ENCODE results near the gene TMEM79. TPM values are rescaled to one million over a fixed set of nuclear protein-coding genes. Genes with fewer than 3 reads are reported as not detected.
"Not testable (repeated sequence)": the region's sequence is repeated elsewhere in the genome, so short reads cannot be mapped to it uniquely, and the experiment has no call there.

Gene TMEM79
- total RNA-seq, 2 experiments from 2014 or later = 9.1 to 11.0 TPM

DNA sequence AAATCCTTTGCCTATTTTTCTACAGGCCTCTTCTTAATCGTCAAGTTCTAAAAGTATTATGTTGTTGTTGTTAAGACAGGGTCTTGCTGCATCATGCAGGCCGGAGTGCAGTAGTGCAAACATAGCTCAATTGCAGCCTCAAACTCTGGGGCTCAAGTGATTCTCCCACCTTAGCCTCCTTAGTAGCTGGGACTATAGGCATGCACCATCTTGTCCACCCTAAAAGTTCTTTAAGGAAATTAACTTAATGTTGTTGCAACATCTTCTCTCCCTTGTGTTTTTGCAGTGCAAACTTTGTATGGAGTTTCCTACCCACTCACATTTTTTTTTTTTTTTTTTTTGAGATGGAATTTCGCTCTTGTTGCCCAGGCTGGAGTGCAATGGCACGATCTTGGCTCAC lies 19.1 kb downstream of the TMEM79 start:
- peaks cover 22% of the 10 kb centered on the region for H3K36me3 Mint-ChIP-seq (ENCODE audit: low read depth)
- no peak overlapping the region for H3K27ac Mint-ChIP-seq
- no peak for ATAC-seq
- CTCF ChIA-PET = interaction anchor here (0.7 to 1.9 kb wide), 3 partner anchors 15 to 237 kb away, joined by 3 to 13 read pairs (median 3); partner anchors contain the start of gene SMG5
- POLR2A ChIA-PET = interaction anchor here (2.0 kb wide), 1 partner anchor 21 kb away, joined by 4 read pairs; the partner anchor contains the start of gene SMG5
- H3K4me1 Mint-ChIP-seq (ENCODE audit: low read depth) = no peaks in the 10 kb centered on the region
- H3K27me3 Mint-ChIP-seq (ENCODE audit: low read depth) = no peaks in the 10 kb centered on the region
- H3K4me3 Mint-ChIP-seq = no peak overlapping the region
- DNase-seq = no peak
- H3K9me3 Mint-ChIP-seq (ENCODE audit: insufficient read depth) = no peaks in the 10 kb centered on the region

DNA sequence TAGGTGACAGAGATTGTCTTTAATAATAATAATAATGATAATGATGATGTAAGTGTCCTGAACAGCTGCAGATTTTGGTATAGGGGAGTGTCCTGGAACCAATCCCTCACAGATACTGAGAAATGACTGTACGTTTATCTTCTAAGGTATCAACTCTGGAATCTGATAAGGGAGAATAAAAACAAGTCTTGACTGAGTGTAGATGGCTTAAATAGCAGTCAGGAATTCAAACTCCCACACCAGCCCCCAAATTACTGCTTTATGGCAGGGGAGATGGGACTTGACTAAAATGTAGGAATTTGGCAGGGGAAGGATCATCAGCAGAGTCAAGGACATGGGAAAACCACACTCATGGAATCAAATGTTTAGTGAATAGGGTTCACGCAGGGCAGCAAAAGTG lies 21.1 kb downstream of the TMEM79 start:
- Mint-ChIP-seq H3K4me3 (no peak overlapping the region), H3K27ac (no peak overlapping the region), H3K27me3 (ENCODE audit: low read depth) (no peaks in the 10 kb centered on the region), H3K4me1 (ENCODE audit: low read depth) (no peaks in the 10 kb centered on the region), H3K36me3 (ENCODE audit: low read depth) (peaks cover 33% of the 10 kb centered on the region), H3K9me3 (ENCODE audit: insufficient read depth) (no peaks in the 10 kb centered on the region)
- ATAC-seq (no peak), DNase-seq (no peak)
- ChIA-PET CTCF (no interaction called here), POLR2A (no interaction called here)

DNA sequence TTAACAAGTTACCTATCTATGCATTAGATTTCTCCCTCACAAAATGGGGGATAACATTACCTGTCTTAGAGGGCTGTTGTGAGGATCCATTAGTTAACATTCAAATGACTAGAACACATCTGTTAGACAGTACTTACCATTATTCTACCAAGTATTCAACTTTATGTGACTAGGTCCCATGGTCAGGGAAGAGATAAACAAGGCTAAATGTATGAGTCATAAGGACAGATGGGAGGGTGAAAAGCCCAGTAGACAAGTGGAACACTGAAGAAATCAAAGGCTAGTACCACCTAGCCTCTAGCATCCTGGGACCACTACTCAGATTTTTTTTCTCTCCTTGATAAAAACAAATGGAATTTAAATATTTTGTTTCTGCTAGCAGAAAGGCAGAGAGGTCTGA lies 24.0 kb downstream of the TMEM79 start:
- no peak for ATAC-seq
- no peak for DNase-seq
- no peaks in the 10 kb centered on the region for H3K9me3 Mint-ChIP-seq (ENCODE audit: insufficient read depth)
- ChIA-PET POLR2A (interaction anchor here (0.9 kb wide), 1 partner anchor 25 kb away, joined by 4 read pairs; the partner anchor contains the start of gene SMG5), CTCF (interaction anchor here (0.8 to 1.8 kb wide), 2 partner anchors 10 to 11 kb away, joined by 3 to 10 read pairs; no protein-coding TSS in a partner anchor)
- no peaks in the 10 kb centered on the region for H3K4me1 Mint-ChIP-seq (ENCODE audit: low read depth)
- no peak overlapping the region for H3K27ac Mint-ChIP-seq
- peaks cover 51% of the 10 kb centered on the region for H3K36me3 Mint-ChIP-seq (ENCODE audit: low read depth)
- H3K4me3 Mint-ChIP-seq = no peak overlapping the region
- H3K27me3 Mint-ChIP-seq (ENCODE audit: low read depth) = no peaks in the 10 kb centered on the region

DNA sequence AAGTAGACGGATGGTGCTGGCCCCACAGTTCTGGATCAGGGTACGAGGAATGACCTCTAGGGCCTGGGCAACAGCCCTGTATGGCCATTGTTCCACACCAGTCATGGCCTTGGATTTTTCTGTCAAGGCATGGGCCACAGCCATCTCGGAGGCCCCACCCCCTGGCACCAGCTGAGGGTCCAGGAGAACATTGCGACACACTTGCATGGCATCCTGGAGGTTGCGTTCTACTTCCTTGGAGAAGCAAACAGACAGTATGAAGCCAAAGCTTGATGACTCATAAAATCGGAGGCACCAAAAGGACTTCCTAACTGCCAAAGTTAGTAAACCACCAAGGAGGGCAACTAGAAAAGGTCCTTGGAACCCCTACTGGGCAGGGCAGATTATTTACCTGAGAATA lies 26.8 kb downstream of the TMEM79 start:
- H3K27me3 Mint-ChIP-seq (ENCODE audit: low read depth) = no peaks in the 10 kb centered on the region
- ChIA-PET CTCF (no interaction called here), POLR2A (no interaction called here)
- H3K4me3 Mint-ChIP-seq = no peak overlapping the region
- H3K36me3 Mint-ChIP-seq (ENCODE audit: low read depth) = peaks cover 58% of the 10 kb centered on the region
- no peak for DNase-seq
- ATAC-seq = no peak
- no peak overlapping the region for H3K27ac Mint-ChIP-seq
- H3K4me1 Mint-ChIP-seq (ENCODE audit: low read depth) = no peaks in the 10 kb centered on the region
- no peaks in the 10 kb centered on the region for H3K9me3 Mint-ChIP-seq (ENCODE audit: insufficient read depth)

DNA sequence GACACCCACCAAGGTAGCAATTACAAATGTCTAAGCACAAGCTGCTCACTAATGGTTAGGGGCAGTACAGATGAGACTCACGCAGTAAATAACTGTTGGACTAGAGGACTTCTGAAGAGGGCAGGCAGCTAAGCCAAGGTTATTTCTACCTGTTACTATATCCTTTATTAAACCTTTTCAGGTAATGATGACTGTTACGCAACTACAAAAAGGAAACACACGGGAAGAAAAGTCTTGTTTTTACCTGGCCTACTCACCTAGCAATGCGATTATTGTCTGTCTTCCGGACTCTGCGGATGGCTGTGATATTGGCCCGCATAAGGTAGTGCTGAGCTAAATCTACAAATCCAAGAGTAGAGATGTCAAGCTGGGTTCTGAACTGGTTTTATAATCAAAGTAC lies 32.8 kb downstream of the TMEM79 start:
- Mint-ChIP-seq H3K36me3 (ENCODE audit: low read depth) (peaks cover 66% of the 10 kb centered on the region), H3K27me3 (ENCODE audit: low read depth) (no peaks in the 10 kb centered on the region), H3K4me1 (ENCODE audit: low read depth) (no peaks in the 10 kb centered on the region), H3K9me3 (ENCODE audit: insufficient read depth) (no peaks in the 10 kb centered on the region), H3K27ac (no peak overlapping the region), H3K4me3 (no peak overlapping the region)
- ChIA-PET CTCF (interaction anchor here (1.3 to 3.2 kb wide), 4 partner anchors 69 to 220 kb away, joined by 3 to 24 read pairs (median 4); no protein-coding TSS in a partner anchor), POLR2A (no interaction called here)
- ATAC-seq (no peak), DNase-seq (no peak)

DNA sequence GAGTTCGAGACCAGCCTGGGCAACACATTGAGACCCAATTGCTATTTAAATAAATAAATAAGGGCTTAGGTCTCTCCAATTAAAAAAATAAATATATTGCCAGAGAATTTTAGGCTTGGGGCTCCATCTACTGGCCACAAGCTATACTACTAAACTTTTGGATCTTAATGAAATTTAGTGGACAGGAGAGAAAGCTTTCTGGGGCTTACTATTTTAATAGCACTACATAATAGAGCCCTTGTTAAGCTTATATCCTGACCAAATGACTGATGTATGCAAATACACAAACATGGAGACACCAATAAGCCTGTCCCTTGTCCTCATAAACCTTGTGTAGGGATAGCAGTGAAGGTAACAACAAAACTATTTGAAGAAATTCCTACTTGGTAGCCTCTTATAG lies 35.5 kb downstream of the TMEM79 start:
- DNase-seq (peak; percentile 45), ATAC-seq (no peak)
- ChIA-PET POLR2A (no interaction called here), CTCF (interaction anchor here (0.6 to 3.2 kb wide), 30 partner anchors 10 to 407 kb away, joined by 3 to 24 read pairs (median 4); partner anchors contain the start of genes CCT3, PMF1, SMG5 and TSACC)
- H3K27ac Mint-ChIP-seq = no peak overlapping the region
- no peak overlapping the region for H3K4me3 Mint-ChIP-seq
- H3K4me1 Mint-ChIP-seq (ENCODE audit: low read depth) = no peaks in the 10 kb centered on the region
- peaks cover 57% of the 10 kb centered on the region for H3K36me3 Mint-ChIP-seq (ENCODE audit: low read depth)
- H3K9me3 Mint-ChIP-seq (ENCODE audit: insufficient read depth) = no peaks in the 10 kb centered on the region
- H3K27me3 Mint-ChIP-seq (ENCODE audit: low read depth) = no peaks in the 10 kb centered on the region

DNA sequence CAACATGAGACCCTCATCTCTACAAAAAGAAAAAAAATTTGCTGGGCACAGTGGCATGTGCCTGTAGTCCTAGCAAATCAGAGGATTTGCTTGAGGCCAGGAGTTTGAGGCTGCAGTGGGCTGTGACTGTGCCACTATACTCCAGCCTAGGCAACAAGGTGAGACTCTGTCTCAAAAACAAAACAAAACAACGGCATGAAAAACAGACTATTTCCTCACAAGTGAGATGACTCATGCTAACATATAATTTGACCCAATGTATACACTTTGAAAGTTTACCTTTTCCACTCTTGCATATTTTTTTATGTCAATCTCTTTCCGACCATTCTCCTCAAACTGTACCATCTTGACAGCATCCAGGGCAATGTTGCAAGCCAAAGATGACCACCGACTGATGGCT lies 36.4 kb downstream of the TMEM79 start:
- H3K36me3 Mint-ChIP-seq (ENCODE audit: low read depth) = peaks cover 60% of the 10 kb centered on the region
- ChIA-PET CTCF (interaction anchor here (1.0 to 2.6 kb wide), 12 partner anchors 16 to 408 kb away, joined by 3 to 21 read pairs (median 6); partner anchors contain the start of genes CCT3, SMG5 and TSACC), POLR2A (interaction anchor here (1.0 kb wide), 1 partner anchor 38 kb away, joined by 3 read pairs; the partner anchor contains the start of gene SMG5)
- DNase-seq (no peak), ATAC-seq (no peak)
- H3K27me3 Mint-ChIP-seq (ENCODE audit: low read depth) = no peaks in the 10 kb centered on the region
- H3K4me3 Mint-ChIP-seq = no peak overlapping the region
- no peak overlapping the region for H3K27ac Mint-ChIP-seq
- no peaks in the 10 kb centered on the region for H3K4me1 Mint-ChIP-seq (ENCODE audit: low read depth)
- no peaks in the 10 kb centered on the region for H3K9me3 Mint-ChIP-seq (ENCODE audit: insufficient read depth)

DNA sequence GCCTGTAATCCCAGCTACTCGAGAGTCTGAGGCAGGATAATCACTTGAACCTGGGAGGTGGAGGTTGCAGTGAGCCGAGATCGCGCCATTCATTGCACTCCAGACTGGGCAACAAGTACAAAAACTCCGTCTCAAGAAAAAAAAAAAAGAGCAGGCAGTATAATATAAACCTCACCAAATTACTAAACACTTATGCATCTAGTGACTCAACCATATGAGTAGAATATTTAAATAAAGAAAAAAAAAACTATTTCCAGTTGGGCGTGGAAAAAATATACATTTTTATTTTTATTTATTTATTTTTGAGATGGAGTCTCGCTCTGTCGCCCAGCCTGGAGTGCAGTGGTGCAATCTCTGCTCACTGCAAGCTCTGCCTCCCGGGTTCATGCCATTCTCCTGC lies 39.1 kb downstream of the TMEM79 start:
- H3K4me1 Mint-ChIP-seq (ENCODE audit: low read depth); H3K27me3 Mint-ChIP-seq (ENCODE audit: low read depth); H3K27ac Mint-ChIP-seq; H3K9me3 Mint-ChIP-seq (ENCODE audit: insufficient read depth); DNase-seq; ATAC-seq; H3K4me3 Mint-ChIP-seq; CTCF ChIA-PET: not testable (repeated sequence)
- POLR2A ChIA-PET = interaction anchor here (0.7 kb wide), 1 partner anchor 66 kb away, joined by 3 read pairs; no protein-coding TSS in a partner anchor
- H3K36me3 Mint-ChIP-seq (ENCODE audit: low read depth) = peaks cover 52% of the 10 kb centered on the region

DNA sequence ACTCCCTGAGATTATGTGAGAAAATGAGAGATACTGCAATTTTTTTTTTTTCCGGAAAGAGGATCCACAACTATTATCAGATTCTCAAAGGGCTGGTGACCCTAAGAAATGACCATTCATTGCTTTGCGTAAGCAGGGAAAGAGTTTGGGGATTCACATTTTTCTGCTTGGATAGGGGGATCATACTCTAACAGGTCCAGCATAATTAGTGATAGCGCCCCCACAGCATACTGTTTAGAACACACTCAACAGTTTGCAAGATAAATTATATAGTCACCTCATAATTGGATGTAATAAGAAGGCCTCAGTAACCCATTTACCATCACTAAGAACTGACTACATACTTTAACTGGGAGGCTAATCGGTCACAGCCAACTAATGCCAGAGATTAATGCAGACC lies 52.1 kb downstream of the TMEM79 start:
- peak overlapping the region; percentile 97 for H3K4me3 Mint-ChIP-seq
- H3K27ac Mint-ChIP-seq = peak overlapping the region; percentile 60
- CTCF ChIA-PET = interaction anchor here (0.7 to 4.0 kb wide), 12 partner anchors 9 to 358 kb away, joined by 3 to 21 read pairs (median 3); partner anchors contain the start of genes ARHGEF2, PMF1 and TMEM79
- POLR2A ChIA-PET = interaction anchor here (0.9 to 2.1 kb wide), 2 partner anchors 54 to 138 kb away, joined by 3 to 9 read pairs; partner anchors contain the start of gene SMG5
- ATAC-seq (no peak), DNase-seq (peak; percentile 25)
- no peaks in the 10 kb centered on the region for H3K27me3 Mint-ChIP-seq (ENCODE audit: low read depth)
- no peaks in the 10 kb centered on the region for H3K9me3 Mint-ChIP-seq (ENCODE audit: insufficient read depth)
- H3K4me1 Mint-ChIP-seq (ENCODE audit: low read depth) = peaks cover 39% of the 10 kb centered on the region
- peaks cover 50% of the 10 kb centered on the region for H3K36me3 Mint-ChIP-seq (ENCODE audit: low read depth)

DNA sequence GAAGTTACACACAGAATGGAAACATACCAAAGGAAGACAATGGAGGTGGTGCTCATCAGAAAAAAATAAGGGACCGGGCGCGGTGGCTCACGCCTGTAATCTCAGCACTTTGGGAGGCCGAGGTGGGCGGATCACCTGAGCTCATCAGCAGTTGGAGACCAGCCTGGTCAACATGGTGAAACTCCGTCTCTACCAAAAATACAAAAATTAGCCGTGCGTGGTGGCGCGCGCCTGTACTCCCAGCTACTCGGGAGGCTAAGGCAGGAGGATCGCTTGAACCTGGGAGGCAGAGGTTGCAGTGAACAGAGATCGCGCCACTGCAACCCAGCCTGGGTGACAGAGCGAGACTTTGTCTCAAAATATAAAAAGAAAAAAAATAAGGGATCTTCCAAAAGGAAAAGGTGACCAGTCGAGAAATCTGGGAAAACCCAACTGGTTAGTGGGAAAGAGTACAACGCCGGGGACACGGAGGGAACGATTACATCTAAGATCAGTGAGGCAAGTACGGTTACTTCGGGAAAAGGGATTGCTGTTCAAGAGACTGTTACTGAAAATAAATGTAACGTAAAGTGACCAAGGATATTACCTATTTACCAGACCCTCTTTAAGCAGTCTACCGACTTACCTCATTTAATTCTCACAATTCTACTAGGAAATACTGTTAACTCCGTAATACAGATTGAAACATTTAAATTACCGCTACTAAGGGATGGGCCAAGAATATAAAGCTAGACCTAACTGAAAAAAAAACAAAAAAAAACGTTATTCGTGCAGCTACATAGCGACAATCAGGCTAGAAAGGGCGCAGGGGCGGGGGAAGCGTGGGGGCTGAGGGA lies 53.1 kb downstream of the TMEM79 start:
- POLR2A ChIA-PET = interaction anchor here (0.7 to 2.1 kb wide), 4 partner anchors 53 to 285 kb away, joined by 3 to 9 read pairs (median 3); partner anchors contain the start of genes SMG5 and TMEM79
- peaks cover 47% of the 10 kb centered on the region for H3K36me3 Mint-ChIP-seq (ENCODE audit: low read depth)

DNA sequence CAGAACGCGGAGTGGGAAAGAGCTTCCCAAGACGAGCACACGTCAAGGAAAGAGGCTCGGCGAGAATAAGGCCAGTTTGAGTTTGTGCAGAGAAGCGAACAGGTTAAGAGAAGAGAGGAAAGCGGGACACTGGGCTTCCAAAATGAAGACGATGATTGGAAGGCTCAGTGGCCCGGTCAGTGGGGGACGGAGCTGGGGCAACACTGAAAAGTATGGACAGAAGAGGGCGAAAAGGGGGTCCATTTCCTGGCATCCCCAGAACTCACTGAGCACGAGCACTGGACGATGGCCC lies 53.7 kb downstream of the TMEM79 start:
- Mint-ChIP-seq H3K27me3 (ENCODE audit: low read depth) (no peaks in the 10 kb centered on the region), H3K4me3 (peak overlapping the region; percentile 97), H3K9me3 (ENCODE audit: insufficient read depth) (no peaks in the 10 kb centered on the region), H3K27ac (peak overlapping the region; percentile 99), H3K4me1 (ENCODE audit: low read depth) (peaks cover 39% of the 10 kb centered on the region), H3K36me3 (ENCODE audit: low read depth) (peaks cover 41% of the 10 kb centered on the region)
- ATAC-seq (no peak), DNase-seq (no peak)
- ChIA-PET CTCF (interaction anchor here (0.9 to 4.0 kb wide), 4 partner anchors 18 to 143 kb away, joined by 3 to 21 read pairs (median 6); no protein-coding TSS in a partner anchor), POLR2A (interaction anchor here (0.7 to 2.1 kb wide), 3 partner anchors 54 to 286 kb away, joined by 3 to 9 read pairs (median 3); partner anchors contain the start of genes SMG5 and TMEM79)

More for the DNA sequence above, 53.1 kb downstream of the TMEM79 start:
- H3K27ac Mint-ChIP-seq = peak overlapping the region; percentile 99
- H3K27me3 Mint-ChIP-seq (ENCODE audit: low read depth) = no peaks in the 10 kb centered on the region
- no peak for DNase-seq
- no peak for ATAC-seq
- H3K9me3 Mint-ChIP-seq (ENCODE audit: insufficient read depth) = no peaks in the 10 kb centered on the region
- H3K4me3 Mint-ChIP-seq = peak overlapping the region; percentile 97
- H3K4me1 Mint-ChIP-seq (ENCODE audit: low read depth) = peaks cover 39% of the 10 kb centered on the region
- CTCF ChIA-PET = interaction anchor here (0.8 to 4.0 kb wide), 12 partner anchors 10 to 359 kb away, joined by 3 to 21 read pairs (median 4); partner anchors contain the start of genes ARHGEF2 and TMEM79

Measured in activated CD8-positive, alpha-beta T cell treated with anti-CD3 and anti-CD28 coated beads, Interleukin-2, amount 10 ng/mL, durations not matched to agents 7 days and 5 days (primary cell).